Chondrocyte (in vitro differentiated cells): ENCODE data around the gene FGA. TPM values are rescaled to one million over a fixed set of nuclear protein-coding genes. Genes with fewer than 3 reads are reported as not detected.

Experiments
- DNase-seq: peaks from one replicate; pipeline ENCODE4 v3.0.0; 2021; ENCODE audit warnings: mixed read lengths, low spot score
- H3K27ac Mint-ChIP-seq: one replicate; pipeline ENCODE4 v1.8.0; 2021; ENCODE audit warnings: mild to moderate bottlenecking, moderate library complexity, mixed read lengths; ENCODE audit not compliant: unreplicated experiment
- H3K27me3 Mint-ChIP-seq: 2 replicates; pipeline ENCODE4 v1.8.0; 2021; ENCODE audit warnings: low read depth, mixed read lengths
- H3K36me3 Mint-ChIP-seq: 2 replicates; pipeline ENCODE4 v1.8.0; 2021; ENCODE audit warnings: low read depth, mixed read lengths
- H3K4me1 Mint-ChIP-seq: 2 replicates; pipeline ENCODE4 v1.8.0; 2021; ENCODE audit warnings: low read depth, mild to moderate bottlenecking, mixed read lengths
- H3K4me3 Mint-ChIP-seq: one replicate; pipeline ENCODE4 v1.8.0; 2021; ENCODE audit warnings: mild to moderate bottlenecking, moderate library complexity, mixed read lengths; ENCODE audit not compliant: unreplicated experiment
- H3K9me3 Mint-ChIP-seq: 2 replicates; pipeline ENCODE4 v1.8.0; 2021; ENCODE audit warnings: low read depth, mixed read lengths
- total RNA-seq: library from RNA; stranded (reverse); gene quantifications from 3 replicates; pipeline ENCODE4 v1.2.1, GENCODE V29; 2021
- TF ChIP-seq, protein P1 (sequence below): fragments of 200-600 bp; sonication (generic); IDR thresholded peaks from 2 replicates; pipeline ENCODE4 v1.5.0; 2021; ENCODE audit warnings: antibody characterized with exemption, mild to moderate bottlenecking, moderate library complexity

FGA gene
- total RNA-seq, 1 donor from 2014 or later = not detected

GRCh38 chr4:154578919-154579318 is 11.6 kb downstream of the FGA start:
- no peaks in the 10 kb centered on the region for H3K9me3 Mint-ChIP-seq
- DNase-seq = no peak
- TF ChIP-seq, protein P1, sequence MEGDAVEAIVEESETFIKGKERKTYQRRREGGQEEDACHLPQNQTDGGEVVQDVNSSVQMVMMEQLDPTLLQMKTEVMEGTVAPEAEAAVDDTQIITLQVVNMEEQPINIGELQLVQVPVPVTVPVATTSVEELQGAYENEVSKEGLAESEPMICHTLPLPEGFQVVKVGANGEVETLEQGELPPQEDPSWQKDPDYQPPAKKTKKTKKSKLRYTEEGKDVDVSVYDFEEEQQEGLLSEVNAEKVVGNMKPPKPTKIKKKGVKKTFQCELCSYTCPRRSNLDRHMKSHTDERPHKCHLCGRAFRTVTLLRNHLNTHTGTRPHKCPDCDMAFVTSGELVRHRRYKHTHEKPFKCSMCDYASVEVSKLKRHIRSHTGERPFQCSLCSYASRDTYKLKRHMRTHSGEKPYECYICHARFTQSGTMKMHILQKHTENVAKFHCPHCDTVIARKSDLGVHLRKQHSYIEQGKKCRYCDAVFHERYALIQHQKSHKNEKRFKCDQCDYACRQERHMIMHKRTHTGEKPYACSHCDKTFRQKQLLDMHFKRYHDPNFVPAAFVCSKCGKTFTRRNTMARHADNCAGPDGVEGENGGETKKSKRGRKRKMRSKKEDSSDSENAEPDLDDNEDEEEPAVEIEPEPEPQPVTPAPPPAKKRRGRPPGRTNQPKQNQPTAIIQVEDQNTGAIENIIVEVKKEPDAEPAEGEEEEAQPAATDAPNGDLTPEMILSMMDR = no peak
- no peaks in the 10 kb centered on the region for H3K36me3 Mint-ChIP-seq
- no peaks in the 10 kb centered on the region for H3K4me1 Mint-ChIP-seq
- no peak overlapping the region for H3K27ac Mint-ChIP-seq
- no peak overlapping the region for H3K4me3 Mint-ChIP-seq
- H3K27me3 Mint-ChIP-seq = peaks cover 22% of the 10 kb centered on the region

DNA sequence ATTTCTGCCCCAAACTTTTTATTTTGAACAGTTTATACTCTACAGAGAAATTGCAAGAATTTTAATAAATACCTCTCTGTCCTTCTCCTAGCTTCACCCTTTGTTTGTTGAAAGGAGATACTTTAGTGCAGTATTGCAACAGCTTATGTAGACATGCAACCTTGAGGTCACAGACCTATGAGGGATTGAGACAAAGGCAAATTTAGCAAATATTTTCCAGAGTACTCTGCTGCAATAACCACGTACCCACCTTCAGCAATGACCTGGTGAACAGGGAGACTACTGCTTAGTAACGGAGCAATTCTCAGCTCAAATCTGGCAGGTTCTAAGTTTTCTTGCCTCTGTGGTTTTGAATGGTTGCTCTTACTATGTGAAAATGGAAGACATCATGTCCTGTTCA is 13.2 kb downstream of the FGA start:
- Mint-ChIP-seq H3K4me3 (no peak overlapping the region), H3K4me1 (no peaks in the 10 kb centered on the region), H3K27me3 (peaks cover 24% of the 10 kb centered on the region), H3K27ac (no peak overlapping the region), H3K9me3 (no peaks in the 10 kb centered on the region), H3K36me3 (no peaks in the 10 kb centered on the region)
- TF ChIP-seq, protein P1 = no peak
- no peak for DNase-seq

GRCh38 chr4:154574311-154574710 is 16.2 kb downstream of the FGA start:
- Mint-ChIP-seq H3K9me3 (no peaks in the 10 kb centered on the region), H3K4me1 (no peaks in the 10 kb centered on the region), H3K4me3 (no peak overlapping the region), H3K27ac (no peak overlapping the region), H3K36me3 (no peaks in the 10 kb centered on the region), H3K27me3 (peaks cover 20% of the 10 kb centered on the region)
- DNase-seq = no peak
- TF ChIP-seq, protein P1 = no peak

- no peaks in the 10 kb centered on the region for H3K36me3 Mint-ChIP-seq
- no peak overlapping the region for H3K27ac Mint-ChIP-seq
- no peak overlapping the region for H3K4me3 Mint-ChIP-seq
- TF ChIP-seq, protein P1 = no peak
- H3K27me3 Mint-ChIP-seq = peaks cover 17% of the 10 kb centered on the region
- no peaks in the 10 kb centered on the region for H3K4me1 Mint-ChIP-seq
- H3K9me3 Mint-ChIP-seq = no peaks in the 10 kb centered on the region
- no peak for DNase-seq
These were observed 17.2 kb downstream of the FGA start for GRCh38 chr4:154573190-154573870.

DNA sequence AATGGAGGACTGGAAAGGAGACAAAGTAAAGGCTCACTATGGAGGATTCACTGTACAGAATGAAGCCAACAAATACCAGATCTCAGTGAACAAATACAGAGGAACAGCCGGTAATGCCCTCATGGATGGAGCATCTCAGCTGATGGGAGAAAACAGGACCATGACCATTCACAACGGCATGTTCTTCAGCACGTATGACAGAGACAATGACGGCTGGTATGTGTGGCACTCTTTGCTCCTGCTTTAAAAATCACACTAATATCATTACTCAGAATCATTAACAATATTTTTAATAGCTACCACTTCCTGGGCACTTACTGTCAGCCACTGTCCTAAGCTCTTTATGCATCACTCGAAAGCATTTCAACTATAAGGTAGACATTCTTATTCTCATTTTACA is 21.0 kb downstream of the FGA start:
- Mint-ChIP-seq H3K27ac (no peak overlapping the region), H3K27me3 (peaks cover 17% of the 10 kb centered on the region), H3K4me3 (no peak overlapping the region), H3K4me1 (no peaks in the 10 kb centered on the region), H3K9me3 (no peaks in the 10 kb centered on the region), H3K36me3 (no peaks in the 10 kb centered on the region)
- TF ChIP-seq, protein P1 = no peak
- DNase-seq = no peak
